Stimulated activated CD4-positive, alpha-beta T cell treated with anti-CD3 and anti-CD28 coated beads, Interleukin-4, amount 100 ng/mL, for 48 hours (primary cell): ENCODE results near the gene ZBTB21.
"Not testable (repeated sequence)": the region's sequence is repeated elsewhere in the genome, so short reads cannot be mapped to it uniquely, and the experiment has no call there.

Source experiments
- DNase-seq, 2 donors: peaks; one replicate each; pipeline ENCODE4 v3.0.0-alpha.2; 2020; ENCODE audit warnings: low read depth in 2 of 2

Gene ZBTB21

DNA sequence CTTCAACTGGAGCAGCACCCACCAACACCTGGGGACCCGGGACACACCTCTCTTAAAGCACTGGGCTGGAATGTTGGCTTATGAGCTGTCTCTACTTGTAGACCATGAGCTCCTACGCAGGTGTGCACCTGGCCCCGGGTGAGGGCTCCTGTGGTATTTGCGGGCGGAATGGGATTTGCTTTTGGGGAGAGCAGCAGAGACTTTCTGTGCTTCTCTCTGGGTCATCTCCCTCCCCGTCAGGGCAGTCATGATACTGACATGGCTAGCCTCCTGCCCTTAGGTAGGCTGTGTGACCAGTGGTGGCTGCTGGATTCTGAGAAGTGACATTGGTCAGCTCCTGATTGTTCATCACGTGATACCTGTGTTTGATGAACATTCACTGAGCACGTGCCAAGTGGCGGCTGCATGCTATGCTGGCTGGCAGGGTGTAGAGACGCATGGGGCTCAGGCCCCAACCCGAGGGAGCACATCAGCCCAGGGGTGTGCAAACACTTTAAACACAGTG is 9.0 kb upstream of the ZBTB21 start:
- no peak for DNase-seq

DNA sequence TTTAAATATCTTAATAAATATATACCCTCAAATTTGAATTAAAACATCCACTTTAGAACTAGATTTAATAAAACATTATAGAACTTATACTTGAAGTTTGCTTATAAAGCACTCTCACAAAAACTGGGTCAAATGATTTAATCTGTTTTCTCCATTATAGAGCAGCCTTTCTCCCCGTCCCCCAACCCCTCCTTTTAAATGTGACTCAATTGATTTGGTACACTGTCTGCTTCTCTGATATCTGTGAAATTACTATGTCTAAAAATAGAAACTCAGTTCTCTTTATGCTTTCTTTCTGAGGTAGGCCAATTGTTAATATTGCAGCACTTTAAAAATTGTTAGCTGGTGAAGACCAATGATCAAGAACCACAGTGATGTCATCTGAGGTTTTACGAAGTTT is 6.9 kb upstream of the ZBTB21 start:
- no peak for DNase-seq

DNA sequence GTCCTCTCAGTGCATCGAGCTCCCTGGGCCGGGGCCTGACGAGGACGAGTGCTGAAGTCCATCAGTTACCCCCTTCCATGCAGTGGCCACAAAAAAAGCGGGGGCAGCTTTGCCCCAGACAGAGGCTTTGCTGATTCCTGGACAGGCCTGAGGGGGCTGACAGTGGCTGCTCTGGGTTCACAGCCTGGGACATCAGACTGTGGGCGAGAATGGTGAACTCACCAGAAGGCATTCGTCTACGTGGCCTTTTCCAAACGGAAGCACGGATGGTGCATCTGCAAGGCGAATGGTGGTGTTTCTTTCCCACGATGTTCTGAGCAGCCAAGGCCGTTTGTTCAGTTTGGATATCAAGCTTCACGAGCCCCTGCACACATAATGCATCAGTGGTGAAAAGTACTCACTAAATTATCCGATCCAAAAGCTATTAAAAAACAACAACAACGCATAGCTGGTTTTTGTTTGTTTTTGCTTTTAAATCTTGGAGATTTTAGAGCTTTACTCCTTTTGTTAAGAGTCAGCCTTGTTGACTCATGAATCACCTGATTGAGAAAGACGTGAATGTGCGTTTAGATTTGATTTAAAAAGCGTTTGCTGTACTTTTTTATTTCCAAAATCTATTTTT is 6.3 kb upstream of the ZBTB21 start:
- no peak for DNase-seq

DNA sequence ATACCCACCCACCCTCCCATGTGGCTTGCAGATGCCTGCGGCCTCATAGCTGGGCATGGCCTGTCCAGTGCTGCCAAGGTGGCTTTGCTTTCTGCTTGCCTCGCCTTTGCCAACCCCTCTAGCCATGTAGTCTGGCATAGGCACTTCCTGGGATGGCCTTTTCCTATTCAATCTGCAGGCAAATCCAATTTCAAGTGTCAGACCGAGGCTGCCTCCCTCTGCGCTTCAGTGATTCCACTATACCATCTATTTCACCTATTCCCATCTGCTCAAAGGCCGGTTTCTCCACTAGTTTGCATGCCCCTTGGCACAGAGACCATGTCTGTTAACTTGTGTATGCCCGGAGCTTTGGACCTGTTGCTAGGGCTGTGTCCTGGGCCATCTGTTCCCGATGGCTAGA is 3.8 kb upstream of the ZBTB21 start:
- DNase-seq, result no peak

DNA sequence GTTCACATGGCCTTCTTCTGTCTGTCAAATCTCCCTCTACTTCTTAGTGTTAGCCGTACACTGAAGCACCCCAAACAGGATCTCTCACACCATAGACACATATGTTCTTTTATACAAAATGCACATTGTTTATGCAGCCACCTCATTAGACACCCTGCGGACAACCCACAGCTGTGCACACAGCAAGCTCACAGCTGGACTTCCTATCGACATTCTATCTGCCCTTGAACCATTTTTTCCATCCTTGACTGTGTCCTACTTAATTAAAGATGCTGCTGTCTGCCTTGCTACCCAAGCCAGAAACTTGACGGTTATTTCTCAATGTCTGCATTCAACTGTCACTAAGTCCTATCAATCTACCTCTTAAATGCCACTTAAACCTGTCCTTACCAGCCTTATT is 3.2 kb upstream of the ZBTB21 start:
- DNase-seq, result no peak

DNA sequence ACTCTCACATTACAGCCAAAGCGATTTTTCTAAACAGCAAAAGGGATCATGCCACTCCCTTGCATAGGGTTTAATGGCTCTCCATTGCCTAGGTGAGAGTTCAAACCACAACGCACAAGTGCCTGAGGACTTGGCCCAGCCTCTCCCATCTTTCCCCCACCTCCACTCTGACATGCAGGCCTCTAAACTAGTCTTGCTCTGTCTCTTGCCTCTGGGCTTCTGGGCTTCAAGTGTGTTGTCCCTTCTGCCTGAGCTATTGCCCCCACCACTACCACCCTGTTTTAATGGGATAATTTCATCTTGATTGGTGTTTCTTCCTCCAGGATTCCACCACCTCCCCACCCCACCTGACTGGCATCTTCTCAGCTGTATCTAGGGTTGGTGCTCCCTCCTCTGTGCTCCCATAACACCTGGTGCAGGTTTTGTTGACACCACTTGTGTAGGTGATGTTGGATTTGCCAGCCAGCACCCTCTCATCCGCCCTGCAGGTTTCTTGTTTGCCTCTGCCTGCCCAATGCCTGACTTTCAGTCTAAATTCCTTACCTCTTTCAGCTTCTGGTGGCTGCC is 2.7 kb upstream of the ZBTB21 start:
- no peak for DNase-seq

DNA sequence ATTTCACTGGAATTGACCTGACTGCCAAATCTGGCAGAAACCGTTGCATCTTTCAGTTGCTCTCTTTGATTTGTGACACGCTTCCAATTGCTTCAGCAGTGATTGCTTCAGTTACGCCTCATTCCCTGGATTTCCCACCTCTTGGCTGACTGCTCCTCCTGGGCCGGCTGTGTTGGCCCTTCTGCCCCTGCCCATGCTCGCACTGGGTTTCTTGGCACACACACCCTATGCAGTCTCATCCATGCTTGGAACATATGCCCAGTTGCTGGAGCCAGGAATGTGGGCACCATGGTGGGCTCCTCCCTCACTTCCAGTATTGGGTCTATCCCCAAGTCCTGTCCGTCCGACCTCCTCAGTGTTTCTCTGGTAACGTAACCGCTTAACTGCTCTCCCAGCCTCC is 2.2 kb upstream of the ZBTB21 start:
- no peak for DNase-seq

DNA sequence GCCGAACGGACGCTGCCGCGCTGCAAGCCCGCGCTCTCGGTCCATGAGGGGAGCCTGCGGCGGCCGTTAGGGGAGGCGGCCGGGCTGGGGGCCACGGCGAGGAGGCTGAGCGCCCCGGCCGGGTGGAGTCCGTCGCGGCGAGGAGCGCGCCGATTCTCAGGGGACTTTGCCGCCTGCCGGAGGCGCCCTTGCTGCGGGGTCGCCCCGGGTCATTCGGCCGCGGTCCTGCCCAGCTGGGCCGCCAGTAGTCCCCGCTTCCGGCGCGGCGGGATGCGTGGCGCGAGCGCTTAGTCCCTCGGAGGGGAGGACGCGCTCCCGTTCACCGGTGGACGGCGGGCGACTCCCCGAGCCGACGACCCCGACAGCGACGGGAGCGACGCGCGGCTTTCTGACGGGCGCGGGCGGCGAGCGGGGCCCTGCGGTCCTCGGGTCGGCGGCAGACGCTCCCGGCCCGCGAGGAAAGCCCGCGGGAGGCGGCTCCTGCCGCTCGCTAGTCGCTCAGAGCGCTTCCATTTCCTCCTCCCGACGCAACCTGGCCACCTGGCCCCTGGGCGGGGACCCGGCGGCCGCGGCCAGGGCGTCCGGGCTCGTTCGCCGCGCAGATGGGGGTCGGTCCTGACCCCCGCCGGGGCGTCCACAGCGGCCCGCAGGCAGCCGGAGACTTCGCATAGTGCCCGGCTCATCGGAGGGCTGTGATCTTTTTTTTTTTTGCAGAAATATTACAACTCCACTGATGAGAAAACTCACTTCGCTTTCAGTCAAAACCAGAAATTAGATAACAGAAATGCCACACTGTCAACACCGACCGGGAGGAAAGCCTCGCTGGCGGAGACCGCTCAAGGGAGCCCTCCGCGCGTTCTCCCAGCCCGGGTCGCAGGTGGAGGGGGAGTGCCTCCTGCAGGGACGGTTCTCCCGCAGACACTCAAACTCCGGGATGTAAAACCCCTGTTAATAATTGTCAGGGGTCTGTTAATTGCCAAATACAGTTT is 641 bp upstream of the ZBTB21 start:
- DNase-seq, result peak in 1 of 2 donors; percentile 9

DNA sequence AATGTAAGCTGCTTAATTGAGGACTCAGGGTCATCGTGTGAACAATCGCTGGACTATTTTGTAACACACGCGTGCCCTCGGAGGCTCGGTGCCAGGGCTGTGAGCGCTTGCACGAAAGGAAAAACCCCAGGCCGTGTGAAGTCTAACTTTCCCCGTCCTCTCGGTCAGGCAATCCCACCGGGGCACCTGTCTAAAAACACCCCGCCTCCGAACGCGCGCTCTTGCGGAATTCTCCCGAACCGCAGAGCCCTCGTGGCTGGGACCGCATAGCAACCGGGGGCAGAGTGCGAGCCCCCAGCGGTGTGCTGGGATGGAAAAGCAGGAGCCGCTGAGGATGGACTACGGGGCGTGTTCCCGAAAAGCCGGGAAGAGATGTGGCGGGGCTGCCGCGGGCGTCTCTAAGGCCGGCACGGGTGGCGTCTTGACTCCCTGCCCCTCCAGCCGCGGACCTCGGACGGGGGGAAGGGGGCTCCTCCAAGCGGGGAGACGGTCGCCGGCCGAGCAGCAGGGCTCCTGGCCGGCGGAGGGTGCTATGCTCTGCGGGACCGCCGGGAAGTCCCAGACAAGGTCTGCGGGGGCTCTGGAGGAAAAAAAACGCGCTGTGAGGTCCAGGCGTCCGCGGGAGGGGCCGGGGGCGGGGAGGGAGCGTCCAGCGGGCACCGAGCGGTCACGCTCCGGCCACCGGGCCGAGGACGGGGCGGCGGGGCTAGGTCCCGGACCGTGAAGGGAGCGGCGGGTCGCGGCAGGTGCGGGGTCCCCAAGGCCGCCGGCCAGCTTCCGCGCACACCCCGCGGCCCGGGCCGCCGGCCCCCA is 936 bp downstream of the ZBTB21 start:
- peak; percentile 46 to 56 for DNase-seq

DNA sequence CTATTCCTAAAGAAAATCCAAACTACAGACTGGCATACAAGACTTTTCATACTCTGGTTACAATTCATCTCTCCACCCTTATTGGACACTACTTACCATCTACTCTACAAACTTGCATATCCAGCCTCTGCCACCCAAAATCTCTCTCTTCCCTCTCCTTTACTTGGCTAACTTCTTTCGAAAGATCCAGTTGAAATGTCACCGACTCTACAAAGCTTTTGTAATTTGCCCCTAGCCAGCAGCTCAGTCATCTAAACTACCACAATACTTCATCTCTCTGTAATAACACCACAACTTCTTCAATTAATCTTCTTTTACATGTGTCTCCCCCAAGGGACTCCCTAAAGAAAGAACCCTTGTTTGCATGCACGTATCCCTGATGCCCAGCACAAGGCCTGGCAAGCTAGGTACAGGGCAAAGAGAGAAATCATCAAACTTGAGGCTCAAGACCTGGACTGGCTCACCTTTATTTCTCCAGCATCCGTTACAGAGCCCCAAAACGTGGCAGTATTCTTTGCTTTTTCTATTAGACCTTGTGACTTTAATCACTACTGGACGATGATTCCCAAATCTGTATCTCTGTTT is 2.7 kb downstream of the ZBTB21 start:
- DNase-seq, result no peak

DNA sequence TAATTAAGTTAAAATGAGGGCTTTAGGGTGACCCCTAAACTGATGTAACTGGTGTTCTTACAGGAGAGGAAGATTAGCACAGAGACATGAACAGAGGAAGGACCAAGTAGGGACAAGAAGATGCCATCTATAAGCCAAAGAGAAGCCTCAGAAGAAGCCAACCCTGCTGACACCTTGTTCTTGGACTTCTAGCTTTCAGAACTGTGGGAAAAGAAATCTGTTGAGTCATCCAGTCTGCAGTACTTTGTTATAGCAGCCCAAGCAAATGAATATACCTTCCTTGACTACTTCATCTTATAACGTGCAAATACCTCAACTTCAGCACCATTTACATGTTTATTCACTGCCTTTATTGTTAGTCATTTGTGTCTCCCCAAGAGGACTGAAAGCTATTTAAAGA is 3.4 kb downstream of the ZBTB21 start:
- DNase-seq, result no peak

DNA sequence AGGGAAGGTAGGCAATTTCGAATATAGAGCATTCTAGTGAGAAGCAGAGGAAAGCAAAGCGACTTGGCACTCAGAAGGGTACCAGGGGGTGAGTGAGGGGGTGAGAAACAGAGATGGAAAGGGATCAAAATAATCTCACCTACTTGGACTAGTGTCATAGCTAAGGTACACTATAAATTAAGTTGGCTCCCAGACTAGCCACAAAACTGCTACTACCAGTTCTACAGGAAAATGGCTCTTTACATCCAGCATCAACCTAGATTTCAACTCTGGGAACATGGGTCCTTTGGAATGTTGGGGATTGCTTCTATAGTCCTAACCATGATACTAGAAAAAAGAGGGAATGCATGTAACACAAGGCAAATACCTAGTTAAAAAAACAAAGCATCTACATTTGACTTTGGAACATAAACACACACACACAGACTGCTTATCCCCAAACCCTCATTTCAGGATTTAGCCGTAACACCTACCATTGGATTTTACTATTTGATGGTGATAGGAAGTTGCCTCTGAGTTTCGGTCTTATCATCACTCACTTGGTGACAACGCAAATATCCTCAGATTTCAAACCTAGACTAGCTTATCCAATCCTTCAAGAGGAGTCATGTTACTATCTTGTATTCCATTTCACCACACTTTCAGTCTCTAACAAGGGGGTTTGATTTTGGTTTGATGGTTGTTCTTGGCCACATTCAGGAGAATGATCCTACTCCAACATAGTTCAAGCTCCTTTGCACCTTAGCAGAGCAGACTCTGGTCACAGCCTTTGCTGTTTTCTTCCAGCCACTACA is 5.6 kb downstream of the ZBTB21 start:
- DNase-seq, result no peak

DNA sequence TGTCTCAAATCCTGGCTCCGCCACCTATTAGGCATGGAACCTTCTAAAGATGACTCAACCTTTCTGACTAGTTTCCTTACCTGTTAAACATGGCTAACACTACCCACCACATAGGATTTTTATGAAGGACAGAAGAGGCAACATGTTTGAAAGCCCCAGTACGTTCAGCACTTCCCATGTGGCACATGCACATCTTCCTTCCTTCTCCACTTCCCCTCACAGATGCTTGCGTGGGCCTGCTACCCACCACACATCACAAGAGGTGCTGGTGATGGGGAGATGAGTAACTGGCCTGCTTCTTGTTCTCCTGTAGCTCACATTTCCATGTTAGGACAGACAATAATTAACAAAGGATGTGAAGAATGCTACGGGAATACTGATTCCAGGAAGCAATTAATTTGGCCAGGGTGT is 7.1 kb downstream of the ZBTB21 start:
- DNase-seq, result peak in 1 of 2 donors; percentile 30

DNA sequence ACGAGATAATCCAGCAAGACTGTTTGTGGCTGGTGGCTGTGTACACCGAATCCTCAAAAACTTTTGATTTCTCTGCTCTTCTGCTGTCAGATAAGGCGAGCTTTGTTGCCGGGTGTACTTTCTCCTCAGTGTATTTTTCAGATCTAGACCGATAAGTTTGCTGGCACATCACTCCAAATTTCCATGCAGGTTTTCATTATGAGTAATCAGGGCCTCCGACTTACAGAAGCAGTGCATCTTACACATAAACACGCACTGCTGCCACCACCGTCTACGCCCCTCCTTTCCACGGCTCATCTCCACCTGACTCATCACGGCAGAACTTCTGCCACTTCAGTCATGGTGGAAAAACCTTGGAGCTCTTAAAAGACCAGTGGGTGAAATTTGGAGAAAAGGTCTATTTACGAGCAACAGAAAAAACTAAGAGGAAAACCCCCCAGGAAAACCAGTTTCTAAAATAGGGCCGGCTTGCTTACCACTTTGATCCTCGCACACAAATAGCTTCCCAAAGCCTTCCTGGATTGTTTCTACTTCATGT is 7.7 kb downstream of the ZBTB21 start:
- peak; percentile 51 to 75 for DNase-seq

DNA sequence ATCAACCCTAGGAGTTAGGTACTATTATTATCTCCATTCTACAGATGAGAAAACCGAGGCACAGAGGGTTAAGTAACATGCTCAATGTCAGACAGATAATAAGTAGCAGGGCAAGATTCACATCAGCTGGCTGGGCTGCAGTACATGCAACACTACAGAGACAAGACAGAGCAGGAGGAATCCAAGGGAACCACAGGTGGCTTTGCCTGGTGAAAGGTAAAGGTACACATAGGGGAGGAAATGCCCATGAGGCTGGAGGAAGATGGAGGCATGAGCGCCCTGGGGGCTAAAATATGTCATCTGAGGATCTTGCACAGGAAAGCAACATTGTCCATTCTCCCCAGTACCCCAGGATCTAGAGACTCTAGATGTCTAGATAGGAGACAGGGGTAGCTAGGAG is 8.4 kb downstream of the ZBTB21 start:
- DNase-seq, result no peak

DNA sequence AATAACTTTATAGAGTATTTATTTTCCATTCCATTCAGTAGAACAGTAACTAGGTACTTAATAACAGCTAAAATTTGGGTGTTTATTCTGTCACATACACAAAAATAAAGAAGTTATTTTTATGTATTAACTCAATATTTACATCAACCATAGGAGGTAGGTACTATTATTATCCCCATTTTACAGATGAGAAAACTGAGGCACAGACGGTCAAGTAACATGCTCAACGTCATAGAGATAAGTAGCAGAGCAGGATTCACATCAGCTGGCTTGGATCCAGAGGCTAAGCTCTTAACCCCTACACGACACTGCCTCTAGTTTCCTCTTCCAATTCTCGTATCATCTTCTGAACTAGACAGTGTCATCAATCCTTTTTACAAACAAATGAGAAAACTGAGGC is 9.3 kb downstream of the ZBTB21 start:
- no peak for DNase-seq

DNA sequence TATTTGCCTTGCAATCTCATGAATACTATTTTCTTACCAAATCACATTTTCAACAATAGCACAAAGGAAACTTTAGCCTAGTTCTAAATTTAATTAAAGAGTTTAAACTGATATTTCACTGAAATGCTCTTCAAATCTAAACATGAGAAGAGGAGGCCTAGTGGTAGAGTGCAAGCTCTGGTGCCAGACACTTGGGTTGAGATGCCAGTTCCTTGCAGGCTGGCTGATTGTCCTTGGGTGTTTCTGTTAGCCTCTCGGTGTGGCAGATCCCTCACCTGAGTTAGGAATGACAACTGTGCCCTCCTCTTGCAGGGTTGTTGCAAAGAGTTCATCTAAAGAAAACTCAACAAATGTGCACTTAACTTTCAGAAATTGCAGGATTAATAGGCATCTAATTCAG is 12.5 kb downstream of the ZBTB21 start:
- no peak for DNase-seq

DNA sequence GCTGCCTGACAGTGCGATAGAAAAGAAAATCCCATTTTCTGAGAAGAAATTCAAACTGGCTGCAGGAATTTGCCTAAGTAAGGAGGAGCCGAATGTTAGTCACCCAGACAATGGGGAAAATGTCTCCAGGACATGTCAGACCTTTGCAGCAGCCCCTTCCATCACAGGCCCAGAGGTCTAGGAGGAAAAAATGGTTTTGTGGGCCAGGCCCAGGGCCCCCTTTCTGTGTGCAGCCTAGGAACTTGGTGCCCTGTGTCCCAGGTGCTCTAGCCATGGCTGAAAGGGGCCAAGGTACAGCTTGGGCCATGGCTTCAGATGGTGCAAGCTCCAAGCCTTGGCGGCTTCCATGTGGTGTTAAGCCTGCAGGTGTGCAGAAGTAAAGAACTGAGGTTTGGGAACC is 14.6 kb downstream of the ZBTB21 start:
- no peak for DNase-seq

DNA sequence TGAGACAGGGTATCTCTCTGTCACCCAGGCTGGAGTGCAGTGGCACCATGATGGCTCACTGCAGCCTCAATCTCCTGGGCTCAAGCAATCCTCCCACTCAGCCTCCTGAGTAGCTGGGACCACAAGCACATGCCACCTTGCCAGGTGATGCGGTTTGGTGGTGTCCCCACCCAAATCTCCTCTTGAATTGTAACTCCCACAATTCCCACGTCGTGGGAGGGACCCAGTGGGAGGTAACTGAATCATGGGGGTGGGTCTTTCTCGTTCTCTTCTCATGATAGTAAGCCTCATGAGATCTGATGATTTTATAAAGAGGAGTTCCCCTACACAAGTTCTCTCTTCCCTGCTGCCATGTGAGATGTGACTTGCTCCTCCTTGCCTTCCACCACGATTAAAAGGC is 15.5 kb downstream of the ZBTB21 start:
- DNase-seq, result not testable (repeated sequence)

DNA sequence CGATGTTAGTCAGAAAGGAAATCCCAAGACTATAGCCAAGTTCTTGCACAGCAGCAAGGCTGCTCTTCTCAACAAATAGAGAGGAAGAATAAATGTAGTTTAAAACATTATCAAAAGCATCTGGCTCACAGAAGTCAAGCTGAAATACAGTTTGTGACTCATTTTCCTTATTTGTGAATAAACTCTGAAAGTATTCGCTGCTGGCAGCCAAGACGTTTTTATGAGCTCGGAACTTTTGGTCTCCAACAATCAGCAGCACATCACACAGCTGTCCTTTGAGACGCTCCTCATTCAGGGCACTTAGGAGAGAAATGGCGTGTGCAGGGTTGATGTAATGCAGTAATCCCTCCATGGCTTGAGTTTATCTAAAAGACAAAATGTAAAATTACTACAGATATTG is 16.4 kb downstream of the ZBTB21 start:
- no peak for DNase-seq
